Mucosa of rectum (tissue), 2 donors: Measurements from ENCODE around the gene SMPD3.

ENCODE experiments used
- H3K27ac ChIP-seq, 2 donors: one replicate each; pipeline ENCODE4 v1.7.0; 2013; ENCODE audit warnings: inconsistent platforms in 2 of 2, low read depth in 2 of 2, low read length in 2 of 2
- H3K27me3 ChIP-seq, 2 donors: one replicate each; pipeline ENCODE4 v1.7.0; 2013; ENCODE audit warnings: low read length in 2 of 2; ENCODE audit not compliant: control insufficient read depth in 2 of 2, insufficient read depth in 2 of 2
- H3K36me3 ChIP-seq, 2 donors: one replicate each; pipeline ENCODE4 v1.7.0; 2013; ENCODE audit warnings: low read length in 2 of 2; ENCODE audit not compliant: control insufficient read depth in 2 of 2, insufficient read depth in 2 of 2
- H3K4me1 ChIP-seq, 2 donors: one replicate each; pipeline ENCODE4 v1.7.0; 2013; ENCODE audit warnings: low read length in 2 of 2, mild to moderate bottlenecking in 1 of 2; ENCODE audit not compliant: control insufficient read depth in 2 of 2, insufficient read depth in 2 of 2
- H3K4me3 ChIP-seq, 2 donors: one replicate each; pipeline ENCODE4 v1.7.0; 2013; ENCODE audit warnings: low read length in 2 of 2
- H3K9ac ChIP-seq, 2 donors: one replicate each; pipeline ENCODE4 v1.7.0; 2013; ENCODE audit warnings: low read length in 2 of 2, low read depth in 1 of 2, mild to moderate bottlenecking in 1 of 2
- H3K9me3 ChIP-seq, 2 donors: one replicate each; pipeline ENCODE4 v1.7.0; 2013; ENCODE audit warnings: low read length in 2 of 2; ENCODE audit not compliant: control insufficient read depth in 2 of 2
- donor health status: healthy.
- donor health status: Normal muscosa, but diverticular disease.

SMPD3 gene

DNA sequence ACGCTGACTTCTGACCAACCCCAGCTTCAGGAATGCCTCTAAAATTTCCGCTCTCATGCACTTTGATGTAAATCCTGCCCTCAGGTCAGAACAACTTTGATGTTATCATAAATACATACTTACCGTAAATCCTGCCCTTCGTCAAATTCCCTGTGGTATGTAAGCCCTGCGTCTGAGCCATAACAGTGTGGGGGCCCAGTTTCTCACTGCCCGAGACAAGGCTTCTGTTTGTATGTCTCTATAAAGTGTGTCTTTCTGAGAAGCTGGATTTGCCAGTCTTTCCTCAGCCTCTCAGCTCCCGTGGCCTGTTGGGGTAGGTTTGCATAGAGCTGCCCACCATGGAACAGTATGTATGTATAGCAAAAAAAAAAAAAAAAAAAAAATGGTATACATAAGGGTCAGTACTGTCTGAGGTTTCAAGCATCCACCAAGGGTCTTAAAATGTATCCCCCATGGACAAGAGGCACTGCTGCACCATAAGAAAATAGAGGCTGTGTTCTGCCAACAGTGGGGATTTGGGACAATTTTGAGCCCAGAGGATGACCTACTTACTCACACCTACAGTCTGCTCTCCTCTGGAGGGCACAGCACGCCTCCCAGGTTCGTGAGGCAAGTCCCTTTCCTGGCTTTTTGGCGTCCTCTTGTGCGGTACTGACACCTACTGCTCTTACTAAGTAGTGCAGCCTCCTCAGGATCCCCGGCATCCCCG, 120.0 kb downstream of the SMPD3 start:
- H3K4me3 ChIP-seq, result no peak overlapping the region
- peaks cover 16 to 23% of the 10 kb centered on the region in 2 donors for H3K36me3 ChIP-seq
- no peaks in the 10 kb centered on the region for H3K27me3 ChIP-seq
- H3K27ac ChIP-seq, result no peak overlapping the region
- no peaks in the 10 kb centered on the region for H3K9me3 ChIP-seq
- H3K4me1 ChIP-seq, result no peaks in the 10 kb centered on the region
- no peak overlapping the region for H3K9ac ChIP-seq

DNA sequence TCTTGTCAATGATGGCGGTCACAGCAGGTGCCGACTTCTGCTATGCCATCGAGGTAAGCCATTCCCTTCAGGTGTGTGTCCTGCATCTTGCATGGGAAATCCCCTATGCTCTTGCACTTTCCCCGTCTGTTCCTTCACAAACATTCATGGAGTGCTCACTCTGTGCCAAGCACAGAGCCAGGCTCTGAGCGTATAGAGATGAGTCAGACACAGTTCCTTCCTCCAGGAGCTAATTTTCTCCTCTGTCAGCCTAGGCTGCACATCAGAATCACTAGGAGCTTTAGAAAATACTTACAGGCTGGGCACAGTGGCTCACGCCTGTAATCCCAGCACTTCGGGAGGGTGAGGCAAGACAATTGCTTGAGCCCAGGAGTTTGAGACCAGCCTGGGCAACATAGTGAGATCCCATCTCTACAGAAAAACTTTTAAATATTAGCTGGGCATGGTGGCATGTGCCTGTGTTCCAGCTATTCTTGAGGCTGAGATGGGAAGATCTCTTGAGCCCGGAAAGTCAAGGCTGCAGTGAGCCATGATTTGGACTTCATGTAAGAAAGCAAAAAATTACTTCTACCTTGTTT, 123.4 kb downstream of the SMPD3 start:
- Histone ChIP-seq H3K36me3 (peaks cover 18 to 32% of the 10 kb centered on the region in 2 donors), H3K27me3 (no peaks in the 10 kb centered on the region), H3K4me3 (no peak overlapping the region), H3K9ac (no peak overlapping the region), H3K27ac (no peak overlapping the region), H3K9me3 (no peaks in the 10 kb centered on the region), H3K4me1 (no peaks in the 10 kb centered on the region)

- Histone ChIP-seq H3K27me3 (no peaks in the 10 kb centered on the region), H3K36me3 (peaks cover 19 to 36% of the 10 kb centered on the region in 2 donors), H3K4me1 (no peaks in the 10 kb centered on the region), H3K4me3 (no peak overlapping the region), H3K9ac (no peak overlapping the region), H3K27ac (no peak overlapping the region), H3K9me3 (no peaks in the 10 kb centered on the region)
These were observed 124.0 kb downstream of the SMPD3 start for GRCh38 chr16:68324336-68324735.

GRCh38 chr16:68319185-68319908, 129.0 kb downstream of the SMPD3 start:
- Histone ChIP-seq H3K4me3 (no peak overlapping the region), H3K36me3 (peaks cover 14 to 34% of the 10 kb centered on the region in 2 donors), H3K4me1 (no peaks in the 10 kb centered on the region)

DNA sequence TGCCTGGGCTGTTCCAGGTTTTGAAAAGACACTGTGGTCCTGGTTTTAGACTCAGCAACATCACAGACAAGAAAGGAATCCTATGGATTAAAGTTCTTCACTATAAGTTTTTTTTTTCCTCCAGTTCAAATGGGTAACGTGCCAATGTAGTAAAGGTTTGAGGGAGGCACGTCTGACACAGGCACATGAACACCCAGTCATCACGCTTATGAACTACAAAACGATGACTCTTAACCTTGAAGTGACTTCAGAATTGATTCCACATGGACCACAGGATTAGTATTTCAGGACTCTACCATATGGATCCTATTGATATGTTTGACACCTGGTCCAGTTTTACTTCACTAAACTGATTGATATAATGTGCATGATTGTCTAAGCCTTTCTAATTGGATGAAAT, 135.2 kb downstream of the SMPD3 start:
- Histone ChIP-seq H3K27me3 (no peaks in the 10 kb centered on the region), H3K9me3 (no peaks in the 10 kb centered on the region), H3K27ac (no peak overlapping the region), H3K4me1 (peaks cover 17 to 19% of the 10 kb centered on the region in 2 donors), H3K4me3 (no peak overlapping the region), H3K36me3 (peaks cover 5 to 23% of the 10 kb centered on the region in 2 donors), H3K9ac (no peak overlapping the region)

More at GRCh38 chr16:68319185-68319908, 129.0 kb downstream of the SMPD3 start:
- Histone ChIP-seq H3K9me3 (no peaks in the 10 kb centered on the region), H3K27ac (no peak overlapping the region), H3K27me3 (no peaks in the 10 kb centered on the region), H3K9ac (no peak overlapping the region)

GRCh38 chr16:68310774-68311511, 137.4 kb downstream of the SMPD3 start, which contains the start of the genes PRMT7 and SLC7A6OS:
TSS of gene PRMT7 (plus strand) at chr16:68311019. CDS start at chr16:68315980, 4,961 bp downstream.
TSS of gene SLC7A6OS (minus strand) at chr16:68310946. CDS start at chr16:68310926, 20 bp downstream.
- Histone ChIP-seq H3K27ac (peak within 1 kb of the TSS; percentile 80 to 88), H3K36me3 (peaks cover 4 to 29% of the 10 kb centered on the region in 2 donors), H3K9me3 (no peaks in the 10 kb centered on the region), H3K27me3 (no peaks in the 10 kb centered on the region), H3K4me3 (peak within 1 kb of the TSS; percentile 90 to 98), H3K4me1 (peaks cover 17 to 19% of the 10 kb centered on the region in 2 donors), H3K9ac (peak within 1 kb of the TSS; percentile 80 to 97)

DNA sequence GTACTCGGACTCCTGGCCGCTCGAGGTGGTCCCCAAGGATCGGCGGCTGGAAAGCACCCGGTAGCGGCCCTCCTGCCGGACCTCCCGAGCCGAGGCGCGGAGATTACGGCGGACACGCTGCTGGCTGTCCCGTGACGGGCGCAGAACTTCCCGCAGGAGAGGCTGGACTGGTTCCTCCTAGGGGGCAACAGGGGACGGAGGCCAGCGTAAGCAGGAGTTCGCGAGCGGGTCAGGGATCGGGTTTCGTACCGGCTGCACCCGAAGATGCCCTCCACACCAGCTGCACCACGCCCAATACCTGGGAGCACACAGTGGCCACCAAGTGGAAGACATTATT, 137.9 kb downstream of the SMPD3 start:
- Histone ChIP-seq H3K36me3 (peaks cover 5 to 27% of the 10 kb centered on the region in 2 donors), H3K27ac (peak overlapping the region; percentile 80 to 88), H3K4me1 (peaks cover 17 to 19% of the 10 kb centered on the region in 2 donors), H3K4me3 (peak overlapping the region; percentile 90 to 98), H3K27me3 (no peaks in the 10 kb centered on the region), H3K9ac (peak overlapping the region; percentile 80 to 97), H3K9me3 (no peaks in the 10 kb centered on the region)

- no peaks in the 10 kb centered on the region for H3K9me3 ChIP-seq
- peak overlapping the region; percentile 80 to 97 for H3K9ac ChIP-seq
- peak overlapping the region in 1 of 2 donors; percentile 88 for H3K27ac ChIP-seq
- peaks cover 17 to 19% of the 10 kb centered on the region in 2 donors for H3K4me1 ChIP-seq
- no peaks in the 10 kb centered on the region for H3K27me3 ChIP-seq
- H3K4me3 ChIP-seq, result peak overlapping the region; percentile 90 to 98
- H3K36me3 ChIP-seq, result peaks cover 5 to 31% of the 10 kb centered on the region in 2 donors
These were observed 138.5 kb downstream of the SMPD3 start for GRCh38 chr16:68309799-68310198.
